GM12865 (cell line): ENCODE data around the gene TECPR2.

Source experiments
- DNase-seq: peaks from one replicate; pipeline ENCODE4 v3.0.0; 2010; ENCODE audit warnings: low read depth
- H3K4me3 ChIP-seq: 2 replicates; pipeline ENCODE4 v1.5.1; 2011; ENCODE audit warnings: mild to moderate bottlenecking, low read depth, low read length, control low read depth
- TF ChIP-seq, protein P1 (sequence below): IDR thresholded peaks from 2 replicates; pipeline ENCODE4 v1.5.1; 2011; ENCODE audit warnings: low read length, control low read depth, low read depth, inconsistent platforms; ENCODE audit not compliant: insufficient read depth; ENCODE audit errors: missing control alignments

The TECPR2 gene

DNA sequence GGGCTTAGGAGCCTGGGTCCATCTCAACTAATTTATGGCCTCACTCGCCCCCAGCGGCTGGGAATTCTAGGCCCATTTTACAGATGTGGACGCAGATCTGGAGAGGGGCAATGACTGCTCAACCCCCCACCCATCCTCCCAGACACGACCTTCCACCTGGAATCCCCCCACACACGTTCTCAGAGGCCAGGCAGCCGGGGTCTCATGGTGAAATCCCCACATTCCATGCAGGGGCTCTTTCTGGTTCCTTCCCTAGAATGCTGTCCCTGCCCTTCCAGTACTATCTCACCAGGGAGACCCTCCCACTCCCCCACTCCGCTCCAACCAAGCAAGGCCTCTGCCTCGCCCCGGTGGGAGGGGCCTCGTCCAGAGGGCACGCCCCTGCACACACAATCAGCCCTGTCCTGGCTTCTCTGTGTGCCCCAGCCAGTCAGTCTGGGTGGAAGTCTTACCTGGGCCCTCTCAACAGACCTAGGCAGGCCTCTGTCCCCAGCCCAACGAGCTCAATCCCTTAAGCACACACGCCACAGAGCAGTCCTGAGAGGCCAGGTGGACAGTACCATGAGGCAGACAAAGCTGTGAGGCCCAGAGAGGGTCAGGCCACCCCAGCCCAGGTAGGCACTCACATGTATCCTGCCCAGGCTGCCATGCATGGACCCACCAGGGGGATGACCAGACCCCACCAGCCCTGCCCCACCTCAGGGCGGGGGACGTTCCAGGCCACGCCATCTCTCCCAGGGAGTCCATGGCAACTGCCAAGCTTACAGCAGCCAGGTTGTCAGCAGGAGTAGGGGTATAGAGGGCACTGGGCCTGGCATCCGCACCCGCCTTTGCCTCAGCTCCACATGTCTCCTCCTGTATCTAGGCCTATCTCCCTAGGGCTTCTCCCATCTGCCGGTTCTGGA lies 148.1 kb downstream of the TECPR2 start:
- DNase-seq, result no peak
- H3K4me3 ChIP-seq, result peak overlapping the region; percentile 68
- TF ChIP-seq, protein P1, sequence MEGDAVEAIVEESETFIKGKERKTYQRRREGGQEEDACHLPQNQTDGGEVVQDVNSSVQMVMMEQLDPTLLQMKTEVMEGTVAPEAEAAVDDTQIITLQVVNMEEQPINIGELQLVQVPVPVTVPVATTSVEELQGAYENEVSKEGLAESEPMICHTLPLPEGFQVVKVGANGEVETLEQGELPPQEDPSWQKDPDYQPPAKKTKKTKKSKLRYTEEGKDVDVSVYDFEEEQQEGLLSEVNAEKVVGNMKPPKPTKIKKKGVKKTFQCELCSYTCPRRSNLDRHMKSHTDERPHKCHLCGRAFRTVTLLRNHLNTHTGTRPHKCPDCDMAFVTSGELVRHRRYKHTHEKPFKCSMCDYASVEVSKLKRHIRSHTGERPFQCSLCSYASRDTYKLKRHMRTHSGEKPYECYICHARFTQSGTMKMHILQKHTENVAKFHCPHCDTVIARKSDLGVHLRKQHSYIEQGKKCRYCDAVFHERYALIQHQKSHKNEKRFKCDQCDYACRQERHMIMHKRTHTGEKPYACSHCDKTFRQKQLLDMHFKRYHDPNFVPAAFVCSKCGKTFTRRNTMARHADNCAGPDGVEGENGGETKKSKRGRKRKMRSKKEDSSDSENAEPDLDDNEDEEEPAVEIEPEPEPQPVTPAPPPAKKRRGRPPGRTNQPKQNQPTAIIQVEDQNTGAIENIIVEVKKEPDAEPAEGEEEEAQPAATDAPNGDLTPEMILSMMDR, result no peak

DNA sequence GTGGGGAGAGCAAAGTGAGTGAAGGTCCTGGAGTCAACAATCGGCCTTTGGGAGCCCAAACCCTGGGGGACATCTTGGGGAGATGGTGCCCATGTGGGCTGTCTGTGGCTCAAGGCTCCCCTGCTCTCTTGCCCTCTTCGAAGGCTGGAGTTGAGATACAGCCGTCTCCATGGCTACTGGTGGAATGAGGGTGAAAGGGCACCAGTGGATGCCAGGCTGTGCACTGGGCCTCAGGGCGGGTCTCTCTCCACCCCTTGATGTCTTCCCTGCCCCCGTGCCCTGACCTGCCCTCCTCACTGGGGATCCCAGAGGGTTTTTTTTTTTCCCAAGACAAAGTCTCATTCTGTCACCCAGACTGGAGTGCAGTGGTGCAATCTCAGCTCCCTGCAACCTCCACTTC lies 148.8 kb downstream of the TECPR2 start:
- no peak overlapping the region for H3K4me3 ChIP-seq
- TF ChIP-seq, protein P1, result no peak
- no peak for DNase-seq

DNA sequence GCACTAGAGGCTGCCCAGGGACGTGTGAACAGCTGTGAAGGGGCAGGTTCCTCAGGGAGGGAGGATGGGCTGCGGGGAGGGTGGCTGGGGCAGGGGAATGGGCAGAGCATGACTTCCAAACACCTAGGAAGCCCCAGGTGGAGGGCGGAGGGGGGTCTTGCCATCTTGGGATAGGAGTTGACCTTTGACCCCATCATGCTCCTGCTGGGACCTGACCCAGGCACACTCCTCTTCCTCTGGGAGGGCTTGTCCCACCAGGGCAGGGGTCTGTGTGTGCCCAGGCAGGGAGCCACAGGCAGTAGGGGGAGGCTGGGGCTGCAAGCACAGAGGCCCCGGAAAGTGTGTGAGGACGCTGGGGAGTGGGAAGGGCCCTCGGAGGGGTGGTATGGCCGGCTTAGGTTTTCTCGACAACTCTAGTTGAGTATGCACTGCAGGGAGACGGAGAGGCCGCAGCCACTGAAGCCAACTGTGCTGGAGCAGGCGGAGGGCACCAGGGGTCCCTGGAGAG lies 150.1 kb downstream of the TECPR2 start:
- TF ChIP-seq, protein P1, result no peak
- no peak for DNase-seq
- no peak overlapping the region for H3K4me3 ChIP-seq

DNA sequence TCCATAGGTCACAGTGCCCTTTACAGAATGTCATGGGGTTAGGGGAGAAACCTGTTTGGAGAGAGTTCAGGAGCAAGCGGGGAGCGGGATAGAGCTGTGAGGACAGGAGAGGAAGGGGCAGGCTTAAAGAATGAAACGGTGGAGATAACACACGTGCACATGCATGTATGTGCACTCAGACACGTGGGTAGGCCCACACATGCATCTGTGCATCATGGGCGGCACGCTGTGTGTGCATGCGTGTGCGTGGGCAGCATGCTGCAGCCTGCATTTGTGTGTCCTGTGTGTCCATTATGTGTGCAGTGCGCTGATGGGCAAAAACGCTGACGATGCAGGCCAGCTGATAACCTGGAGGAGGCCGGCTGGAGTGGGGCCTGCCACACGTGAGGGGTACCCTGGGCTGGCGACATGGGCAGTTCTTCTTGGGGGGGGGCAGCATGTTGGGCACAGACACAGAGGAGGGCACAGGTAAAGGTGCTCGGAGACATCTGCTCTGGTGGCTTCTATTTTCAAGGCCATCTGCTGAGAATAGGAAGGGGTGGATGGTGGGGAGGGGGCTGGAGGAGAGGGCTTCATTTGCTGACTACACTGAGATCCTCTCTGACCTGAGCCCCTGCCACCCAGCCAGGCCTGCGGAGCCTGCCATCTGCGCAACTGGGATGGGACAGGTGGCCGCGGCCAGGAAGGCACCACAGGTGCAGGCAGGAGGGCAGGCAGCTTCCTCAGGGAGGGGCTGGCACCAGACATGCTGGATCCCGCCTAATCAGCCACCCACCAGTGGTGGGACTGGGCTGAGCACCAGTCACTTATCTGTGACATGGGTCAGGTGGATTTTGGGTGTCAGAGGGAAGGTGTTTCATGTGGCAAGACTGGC lies 151.4 kb downstream of the TECPR2 start:
- no peak for DNase-seq
- TF ChIP-seq, protein P1, result no peak

DNA sequence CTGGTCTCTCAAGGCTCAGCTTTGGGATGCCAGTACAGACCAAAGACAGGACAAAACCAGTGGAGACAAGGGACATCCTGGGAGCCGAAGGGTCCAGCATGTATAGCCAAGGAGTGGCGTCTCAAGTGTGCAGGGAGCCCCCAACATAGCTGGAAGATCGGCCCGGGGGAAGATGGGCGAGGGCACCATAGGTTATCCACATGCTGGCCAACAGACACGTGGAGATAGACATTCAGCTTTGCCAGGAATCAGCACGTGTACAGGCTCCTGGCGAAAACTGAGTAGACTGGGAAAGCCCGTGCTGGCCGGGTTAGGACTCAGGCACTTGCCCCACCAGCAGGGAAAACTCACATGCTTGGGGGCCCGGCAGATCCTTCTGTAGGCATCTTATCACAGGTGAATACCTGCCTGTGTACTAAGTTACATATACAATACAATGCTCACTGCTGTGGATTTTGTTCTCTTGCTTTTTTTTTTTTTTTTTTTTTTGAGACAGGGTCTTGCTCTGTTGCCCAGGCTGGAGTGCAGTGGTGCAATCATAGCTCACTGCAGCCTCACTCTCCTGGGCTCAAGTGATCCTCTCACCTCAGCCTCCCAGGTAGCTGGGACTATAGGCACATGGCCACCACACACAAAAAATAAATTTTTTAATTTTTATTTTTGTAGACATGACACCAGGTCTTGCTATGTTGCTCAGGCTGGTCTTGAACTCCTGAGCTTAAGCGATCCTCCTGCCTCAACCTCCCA lies 152.4 kb downstream of the TECPR2 start:
- DNase-seq, result no peak
- TF ChIP-seq, protein P1, result no peak
- no peak overlapping the region for H3K4me3 ChIP-seq

More for the DNA sequence above, 151.4 kb downstream of the TECPR2 start:
- H3K4me3 ChIP-seq, result no peak overlapping the region
